Measurements from ENCODE around the gene GFOD1. TPM values are rescaled to one million over a fixed set of nuclear protein-coding genes. Genes with fewer than 3 reads are reported as not detected.

GFOD1 gene
- total RNA-seq, 4 donors from 2014 or later, result 18.3 to 49.1 (median 29.0) TPM

DNA sequence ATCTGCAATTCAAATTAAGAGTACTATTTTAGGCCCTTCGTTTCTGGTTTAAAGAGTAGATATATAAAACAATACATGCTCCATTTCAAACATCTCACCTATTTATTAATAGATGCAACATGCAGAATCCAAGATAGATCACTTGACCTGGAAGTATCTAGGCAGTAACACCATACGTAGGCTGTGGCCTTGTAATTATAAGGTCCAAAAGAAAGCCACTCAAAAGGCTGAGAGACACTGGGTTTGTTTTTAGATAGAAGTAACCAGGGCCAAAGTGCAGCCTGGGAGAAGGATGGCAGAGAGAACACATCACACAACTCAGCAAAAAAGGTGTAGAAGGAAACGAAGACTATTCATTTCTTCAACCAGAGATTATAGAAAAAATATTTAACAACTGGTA is 8.4 kb upstream of the GFOD1 start:
- Histone ChIP-seq H3K27ac (no peak overlapping the region), H3K27me3 (no peaks in the 10 kb centered on the region), H3K36me3 (no peaks in the 10 kb centered on the region), H3K4me1 (no peaks in the 10 kb centered on the region), H3K9me3 (no peaks in the 10 kb centered on the region), H3K4me3 (no peak overlapping the region)
- 72 to 76% methylated on average over 3 of the region's 3 CpGs for WGBS, 2 donors (ENCODE audit: low coverage in 1 of 2)
- TF ChIP-seq, protein P1, sequence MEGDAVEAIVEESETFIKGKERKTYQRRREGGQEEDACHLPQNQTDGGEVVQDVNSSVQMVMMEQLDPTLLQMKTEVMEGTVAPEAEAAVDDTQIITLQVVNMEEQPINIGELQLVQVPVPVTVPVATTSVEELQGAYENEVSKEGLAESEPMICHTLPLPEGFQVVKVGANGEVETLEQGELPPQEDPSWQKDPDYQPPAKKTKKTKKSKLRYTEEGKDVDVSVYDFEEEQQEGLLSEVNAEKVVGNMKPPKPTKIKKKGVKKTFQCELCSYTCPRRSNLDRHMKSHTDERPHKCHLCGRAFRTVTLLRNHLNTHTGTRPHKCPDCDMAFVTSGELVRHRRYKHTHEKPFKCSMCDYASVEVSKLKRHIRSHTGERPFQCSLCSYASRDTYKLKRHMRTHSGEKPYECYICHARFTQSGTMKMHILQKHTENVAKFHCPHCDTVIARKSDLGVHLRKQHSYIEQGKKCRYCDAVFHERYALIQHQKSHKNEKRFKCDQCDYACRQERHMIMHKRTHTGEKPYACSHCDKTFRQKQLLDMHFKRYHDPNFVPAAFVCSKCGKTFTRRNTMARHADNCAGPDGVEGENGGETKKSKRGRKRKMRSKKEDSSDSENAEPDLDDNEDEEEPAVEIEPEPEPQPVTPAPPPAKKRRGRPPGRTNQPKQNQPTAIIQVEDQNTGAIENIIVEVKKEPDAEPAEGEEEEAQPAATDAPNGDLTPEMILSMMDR (IDR thresholded peaks at IDR 0.05), result no peak
- TF ChIP-seq POLR2AphosphoS5 (IDR thresholded peaks at IDR 0.05), result no peak
- no peak for TF ChIP-seq EP300 (IDR thresholded peaks at IDR 0.05)
- no peak for TF ChIP-seq POLR2A (IDR thresholded peaks at IDR 0.05)
- no peak for ATAC-seq

DNA sequence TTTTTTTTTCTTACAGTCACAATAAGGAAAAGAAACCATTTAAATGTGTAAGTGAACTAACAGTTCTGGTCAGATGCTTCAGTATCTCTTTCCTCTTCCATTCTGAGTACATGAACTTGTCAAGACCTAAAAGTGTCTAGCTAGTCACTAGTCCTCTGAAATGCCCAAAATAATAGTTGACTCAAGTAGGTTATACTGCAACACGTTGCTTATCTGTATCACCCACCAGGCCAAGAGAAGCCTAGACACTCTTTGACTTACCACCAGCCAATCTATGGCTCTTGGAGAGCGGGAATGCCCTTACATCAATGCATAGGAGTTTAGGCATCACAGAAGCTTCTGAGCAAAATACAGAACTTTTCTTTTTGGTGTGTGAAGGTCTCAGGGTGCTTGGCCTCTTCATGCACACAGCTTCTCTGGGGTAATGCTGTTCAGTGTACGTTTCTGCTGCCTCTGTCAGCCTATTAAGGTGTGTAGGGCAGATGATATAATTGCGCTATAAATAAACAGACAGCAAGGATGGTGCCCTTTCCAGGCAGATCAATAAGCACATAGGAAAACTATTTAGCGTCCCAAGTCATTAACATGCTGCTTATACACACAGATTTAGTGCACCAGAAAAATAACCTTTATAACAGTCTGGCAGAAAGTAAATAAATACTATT is 7.8 kb upstream of the GFOD1 start:
- H3K9me3 ChIP-seq, result no peaks in the 10 kb centered on the region
- H3K4me1 ChIP-seq, result no peaks in the 10 kb centered on the region
- H3K4me3 ChIP-seq, result no peak overlapping the region
- H3K27ac ChIP-seq, result no peak overlapping the region
- TF ChIP-seq POLR2A (IDR thresholded peaks at IDR 0.05), result no peak
- TF ChIP-seq EP300 (IDR thresholded peaks at IDR 0.05), result no peak
- TF ChIP-seq POLR2AphosphoS5 (IDR thresholded peaks at IDR 0.05), result no peak
- WGBS, 2 donors (ENCODE audit: low coverage in 1 of 2), result 81 to 100% methylated on average over 2 to 5 of the region's 5 CpGs
- ATAC-seq, result no peak
- H3K27me3 ChIP-seq, result no peaks in the 10 kb centered on the region
- H3K36me3 ChIP-seq, result no peaks in the 10 kb centered on the region

DNA sequence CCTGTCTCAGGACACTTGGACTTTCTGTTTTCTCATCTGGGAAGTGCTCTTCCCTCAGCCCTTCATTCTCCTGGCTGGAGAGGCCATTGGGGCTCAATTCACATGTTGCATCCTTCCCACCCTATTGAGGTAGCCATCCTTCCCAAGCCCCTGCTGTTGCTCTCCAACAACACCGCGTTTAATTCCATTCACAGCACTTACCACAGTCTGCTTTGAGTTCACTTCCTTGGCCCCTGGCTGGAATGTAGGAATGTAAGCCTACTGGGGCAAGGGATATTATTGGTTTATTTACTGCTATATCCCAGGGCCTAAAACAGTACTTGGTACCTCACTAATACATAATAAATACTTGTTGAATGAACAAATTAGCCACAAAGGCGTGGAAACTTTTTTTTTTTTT is 6.7 kb upstream of the GFOD1 start:
- no peak overlapping the region for H3K27ac ChIP-seq
- no peak for TF ChIP-seq POLR2A (IDR thresholded peaks at IDR 0.05)
- no peak for TF ChIP-seq POLR2AphosphoS5 (IDR thresholded peaks at IDR 0.05)
- TF ChIP-seq EP300 (IDR thresholded peaks at IDR 0.05), result no peak
- TF ChIP-seq, protein P1 (IDR thresholded peaks at IDR 0.05), result no peak
- no peak for ATAC-seq
- 47 to 90% methylated on average over 2 of the region's 3 CpGs for WGBS, 2 donors (ENCODE audit: low coverage in 1 of 2)
- peaks cover 0 to under 1% (median 0%) of the 10 kb centered on the region in 3 donors for H3K4me1 ChIP-seq
- no peaks in the 10 kb centered on the region for H3K36me3 ChIP-seq
- H3K27me3 ChIP-seq, result no peaks in the 10 kb centered on the region
- no peaks in the 10 kb centered on the region for H3K9me3 ChIP-seq
- no peak overlapping the region for H3K4me3 ChIP-seq

DNA sequence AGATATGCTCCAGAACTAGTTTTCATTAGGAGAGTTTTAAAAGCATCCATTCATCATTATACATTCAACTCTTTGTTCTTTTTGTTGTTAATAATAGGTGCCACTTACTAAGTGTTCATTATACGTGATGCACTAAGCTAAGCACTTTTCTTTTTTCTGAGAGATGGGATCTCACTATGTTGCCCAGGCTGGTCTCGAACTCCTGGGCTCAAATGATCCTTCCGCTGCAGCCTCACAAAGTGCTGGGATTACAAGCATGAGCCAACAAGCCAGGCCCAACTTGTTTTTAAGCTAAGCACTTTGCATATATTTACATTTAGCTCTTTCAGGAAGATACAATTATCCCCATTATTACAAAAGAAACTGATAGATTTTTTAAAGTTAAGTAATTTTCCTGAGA is 5.7 kb upstream of the GFOD1 start:
- Histone ChIP-seq H3K4me1 (peaks cover 0 to 10% (median 0%) of the 10 kb centered on the region in 3 donors), H3K27me3 (no peaks in the 10 kb centered on the region), H3K27ac (no peak overlapping the region), H3K36me3 (no peaks in the 10 kb centered on the region), H3K4me3 (no peak overlapping the region), H3K9me3 (no peaks in the 10 kb centered on the region)
- ATAC-seq, result no peak
- TF ChIP-seq EP300 (IDR thresholded peaks at IDR 0.05) (no peak), POLR2A (IDR thresholded peaks at IDR 0.05) (no peak), POLR2AphosphoS5 (IDR thresholded peaks at IDR 0.05) (no peak)
- TF ChIP-seq, protein P1 (IDR thresholded peaks at IDR 0.05), result no peak
- 96% methylated on average over 3 of the region's 3 CpGs; no CpG with 5 or more reads in 1 of the 2 donors for WGBS, 2 donors (ENCODE audit: low coverage in 1 of 2)

DNA sequence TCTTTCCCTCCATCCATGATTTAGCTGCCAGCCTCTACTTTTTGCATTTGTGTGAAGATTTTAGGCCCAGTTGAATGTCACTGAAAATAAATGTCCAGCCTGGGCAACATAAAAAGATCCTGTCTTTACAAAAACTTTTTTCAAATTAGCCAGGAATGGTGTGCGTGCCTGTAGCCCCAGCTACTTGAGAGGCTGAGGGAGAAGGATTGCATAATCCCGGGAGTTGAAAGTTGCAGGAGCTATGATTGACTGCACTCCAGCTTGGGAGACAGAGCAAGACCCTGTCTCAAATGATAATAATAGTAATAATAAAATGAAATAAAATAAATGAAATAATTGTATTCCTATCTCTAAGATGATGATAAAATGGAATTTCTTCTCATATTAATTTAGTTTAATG is 5.0 kb upstream of the GFOD1 start:
- TF ChIP-seq, protein P1 (IDR thresholded peaks at IDR 0.05), result no peak
- no peak for TF ChIP-seq POLR2AphosphoS5 (IDR thresholded peaks at IDR 0.05)
- no peak for TF ChIP-seq POLR2A (IDR thresholded peaks at IDR 0.05)
- TF ChIP-seq EP300 (IDR thresholded peaks at IDR 0.05), result no peak
- Histone ChIP-seq H3K4me3 (no peak overlapping the region), H3K36me3 (no peaks in the 10 kb centered on the region), H3K27ac (no peak overlapping the region), H3K9me3 (no peaks in the 10 kb centered on the region), H3K27me3 (no peaks in the 10 kb centered on the region), H3K4me1 (peaks cover 0 to 14% (median 0%) of the 10 kb centered on the region in 3 donors)
- 92 to 100% methylated on average over 1 of the region's 2 CpGs for WGBS, 2 donors (ENCODE audit: low coverage in 1 of 2)
- ATAC-seq, result no peak

Data from gastroesophageal sphincter (tissue), 4 donors.